Adipocyte (in vitro differentiated cells): ENCODE results near the gene GP1BB.
"Not testable (repeated sequence)": the region's sequence is repeated elsewhere in the genome, so short reads cannot be mapped to it uniquely, and the experiment has no call there.

Source experiments
- DNase-seq: peaks from one replicate; pipeline ENCODE4 v3.0.0-alpha.2; 2015; ENCODE audit warnings: low read depth
- H3K27me3 ChIP-seq: replicated peaks from 2 replicates; pipeline ENCODE4 v1.7.0; 2013; ENCODE audit warnings: mild to moderate bottlenecking, low read length, moderate library complexity; ENCODE audit not compliant: control insufficient read depth, insufficient read depth
- H3K36me3 ChIP-seq: 2 replicates; pipeline ENCODE4 v1.7.0; 2013; ENCODE audit warnings: low read length, mild to moderate bottlenecking, moderate library complexity; ENCODE audit not compliant: control insufficient read depth, insufficient read depth, severe bottlenecking
- H3K4me1 ChIP-seq: 2 replicates; pipeline ENCODE4 v1.7.0; 2013; ENCODE audit warnings: mild to moderate bottlenecking, low read length, moderate library complexity; ENCODE audit not compliant: control insufficient read depth, insufficient read depth
- H3K4me3 ChIP-seq: 2 replicates; pipeline ENCODE4 v1.7.0; 2013; ENCODE audit warnings: mild to moderate bottlenecking, low read length, moderate library complexity
- H3K9ac ChIP-seq: 2 replicates; pipeline ENCODE4 v1.7.0; 2013; ENCODE audit warnings: mild to moderate bottlenecking, low read length, moderate library complexity
- H3K9me3 ChIP-seq: 2 replicates; pipeline ENCODE4 v1.7.0; 2013; ENCODE audit warnings: mild to moderate bottlenecking, low read length, moderate library complexity; ENCODE audit not compliant: control insufficient read depth

The GP1BB gene

GRCh38 chr22:19696504-19697276, 26.6 kb upstream of the GP1BB start:
- DNase-seq, result no peak
- Histone ChIP-seq H3K27me3 (peaks cover 4% of the 10 kb centered on the region), H3K36me3 (no peaks in the 10 kb centered on the region), H3K9ac (no peak overlapping the region), H3K4me3 (no peak overlapping the region), H3K4me1 (peaks cover 5% of the 10 kb centered on the region), H3K9me3 (no peaks in the 10 kb centered on the region)

GRCh38 chr22:19697871-19698270, 25.5 kb upstream of the GP1BB start:
- not testable (repeated sequence) for H3K4me3 ChIP-seq, H3K4me1 ChIP-seq, H3K36me3 ChIP-seq, H3K9me3 ChIP-seq, H3K9ac ChIP-seq, DNase-seq
- peaks cover 13% of the 10 kb centered on the region for H3K27me3 ChIP-seq

- H3K27me3 ChIP-seq, result peaks cover 31% of the 10 kb centered on the region
These were observed 22.4 kb upstream of the GP1BB start for GRCh38 chr22:19700790-19701419.

GRCh38 chr22:19701420-19702145, 21.8 kb upstream of the GP1BB start:
- peaks cover 27% of the 10 kb centered on the region for H3K27me3 ChIP-seq
- H3K9ac ChIP-seq, result no peak overlapping the region
- no peaks in the 10 kb centered on the region for H3K4me1 ChIP-seq
- H3K36me3 ChIP-seq, result no peaks in the 10 kb centered on the region
- no peaks in the 10 kb centered on the region for H3K9me3 ChIP-seq
- DNase-seq, result no peak
- H3K4me3 ChIP-seq, result no peak overlapping the region

More at GRCh38 chr22:19700790-19701419, 22.4 kb upstream of the GP1BB start:
- Histone ChIP-seq H3K9me3 (no peaks in the 10 kb centered on the region), H3K36me3 (no peaks in the 10 kb centered on the region), H3K4me1 (no peaks in the 10 kb centered on the region), H3K9ac (no peak overlapping the region), H3K4me3 (no peak overlapping the region)
- DNase-seq, result no peak

GRCh38 chr22:19703869-19704268, 19.5 kb upstream of the GP1BB start:
- peaks cover 4% of the 10 kb centered on the region for H3K4me1 ChIP-seq
- DNase-seq, result no peak

GRCh38 chr22:19704355-19705015, 18.9 kb upstream of the GP1BB start:
- no peak overlapping the region for H3K4me3 ChIP-seq
- H3K9ac ChIP-seq, result no peak overlapping the region
- no peaks in the 10 kb centered on the region for H3K36me3 ChIP-seq
- no peaks in the 10 kb centered on the region for H3K9me3 ChIP-seq
- H3K4me1 ChIP-seq, result peaks cover 9% of the 10 kb centered on the region
- peaks cover 34% of the 10 kb centered on the region for H3K27me3 ChIP-seq
- DNase-seq, result no peak

More at GRCh38 chr22:19703869-19704268, 19.5 kb upstream of the GP1BB start:
- Histone ChIP-seq H3K4me3 (no peak overlapping the region), H3K27me3 (peaks cover 34% of the 10 kb centered on the region), H3K9ac (no peak overlapping the region), H3K9me3 (no peaks in the 10 kb centered on the region), H3K36me3 (no peaks in the 10 kb centered on the region)

- Histone ChIP-seq H3K4me3 (no peak overlapping the region), H3K36me3 (no peaks in the 10 kb centered on the region), H3K9ac (no peak overlapping the region), H3K9me3 (no peaks in the 10 kb centered on the region), H3K4me1 (peaks cover 12% of the 10 kb centered on the region), H3K27me3 (peaks cover 34% of the 10 kb centered on the region)
- DNase-seq, result no peak
These were observed 18.0 kb upstream of the GP1BB start for GRCh38 chr22:19705181-19705934.

- no peak overlapping the region for H3K9ac ChIP-seq
- H3K36me3 ChIP-seq, result no peaks in the 10 kb centered on the region
- DNase-seq, result no peak
- no peaks in the 10 kb centered on the region for H3K9me3 ChIP-seq
- H3K27me3 ChIP-seq, result peaks cover 36% of the 10 kb centered on the region
- peaks cover 12% of the 10 kb centered on the region for H3K4me1 ChIP-seq
- H3K4me3 ChIP-seq, result no peak overlapping the region
These were observed 16.6 kb upstream of the GP1BB start for GRCh38 chr22:19706661-19707151.

GRCh38 chr22:19707347-19708290, 15.7 kb upstream of the GP1BB start:
- DNase-seq, result no peak
- Histone ChIP-seq H3K27me3 (peaks cover 36% of the 10 kb centered on the region), H3K4me1 (peaks cover 12% of the 10 kb centered on the region), H3K4me3 (no peak overlapping the region), H3K9ac (no peak overlapping the region), H3K36me3 (no peaks in the 10 kb centered on the region), H3K9me3 (no peaks in the 10 kb centered on the region)
